Measurements from ENCODE around the gene ZNF888.
"Not testable (repeated sequence)": the region's sequence is repeated elsewhere in the genome, so short reads cannot be mapped to it uniquely, and the experiment has no call there.

The ZNF888 gene

GRCh38 chr19:52941941-52942385, 18.7 kb upstream of the ZNF888 start:
- peak; percentile 11 for DNase-seq (ENCODE audit: low read depth)

DNA sequence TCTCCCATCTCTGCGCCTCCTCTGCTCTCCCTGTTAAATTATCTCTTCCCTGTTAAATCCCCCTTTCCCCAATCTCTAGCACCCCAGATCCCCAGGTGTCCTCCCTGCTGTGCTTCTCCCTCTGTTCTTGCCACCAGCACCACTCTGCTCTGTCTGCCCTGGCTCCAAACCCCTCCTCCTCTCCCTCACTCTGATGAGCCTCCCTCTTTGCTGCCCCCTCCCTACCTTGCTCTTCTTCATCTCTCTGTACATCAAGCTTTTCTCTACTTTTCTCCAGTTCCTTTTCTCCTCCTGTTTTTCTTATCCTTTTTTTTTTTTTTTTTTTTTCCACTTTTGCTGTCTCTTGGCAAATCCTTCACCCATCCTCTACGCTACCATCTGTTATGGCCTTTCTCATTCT, 18.3 kb upstream of the ZNF888 start:
- DNase-seq (ENCODE audit: low read depth) = not testable (repeated sequence)

DNA sequence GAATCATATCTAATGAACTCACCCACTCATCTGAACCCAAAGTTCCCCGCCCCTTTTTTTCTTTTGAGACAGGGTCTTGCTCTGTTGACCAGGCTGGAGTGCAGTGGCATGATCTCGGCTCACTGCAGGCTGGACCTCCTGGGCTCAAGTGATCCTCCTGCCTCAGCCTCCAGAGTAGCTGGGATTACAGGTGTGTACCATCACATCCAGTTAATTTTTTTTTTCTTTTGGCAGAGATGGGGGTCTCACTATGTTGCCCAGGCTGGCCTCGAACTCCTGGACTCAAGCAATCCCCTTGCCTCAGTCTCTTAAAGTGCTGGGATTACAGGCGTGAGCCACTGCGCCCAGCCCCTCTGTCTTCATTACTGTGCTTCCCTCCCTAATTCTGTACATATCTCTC, 17.7 kb upstream of the ZNF888 start:
- not testable (repeated sequence) for DNase-seq (ENCODE audit: low read depth)

- no peak for DNase-seq (ENCODE audit: low read depth)
Measured at GRCh38 chr19:52938761-52939160, 15.5 kb upstream of the ZNF888 start.

GRCh38 chr19:52936954-52937325, 13.7 kb upstream of the ZNF888 start:
- no peak for DNase-seq (ENCODE audit: low read depth)

- DNase-seq (ENCODE audit: low read depth) = no peak
Measured at GRCh38 chr19:52936151-52936953, 13.1 kb upstream of the ZNF888 start.

DNA sequence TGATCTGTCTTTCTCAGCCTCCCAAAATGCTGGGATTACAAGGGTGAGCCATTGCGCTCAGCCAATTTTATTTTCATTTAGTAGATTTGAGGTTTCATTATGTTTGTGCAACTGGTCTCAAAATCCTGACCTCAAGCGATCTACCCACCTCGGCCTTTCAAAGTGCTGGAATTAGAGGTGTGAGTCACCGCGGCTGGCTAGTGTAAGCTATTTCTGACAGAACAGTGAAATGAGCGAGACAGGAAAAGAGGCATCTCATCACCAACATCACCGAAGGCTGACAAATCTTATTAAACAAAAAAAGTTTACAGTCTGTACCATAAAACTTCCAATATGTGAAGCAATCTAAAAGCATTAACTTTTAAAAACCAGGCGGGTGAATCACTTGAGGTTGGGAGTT, 12.2 kb upstream of the ZNF888 start:
- DNase-seq (ENCODE audit: low read depth) = no peak

DNA sequence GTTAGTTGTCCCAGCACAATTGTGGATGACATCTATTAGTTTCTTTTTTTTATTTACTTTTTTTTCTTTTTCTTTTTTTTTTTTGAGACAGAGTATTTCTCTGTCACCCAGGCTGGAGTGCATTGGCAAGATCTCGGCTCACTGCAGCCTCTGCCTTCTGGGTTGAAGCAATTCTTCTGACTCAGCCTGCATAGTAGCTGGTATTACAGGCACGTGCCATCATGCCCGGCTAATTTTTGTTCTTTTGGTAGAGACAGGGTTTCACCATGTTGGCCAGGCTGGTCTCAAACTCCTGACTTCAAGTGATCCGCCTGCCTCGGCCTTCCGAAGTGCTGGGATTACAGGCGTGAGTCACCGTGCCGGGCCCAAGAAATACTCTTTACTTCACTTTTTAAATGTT, 1.4 kb upstream of the ZNF888 start:
- DNase-seq (ENCODE audit: low read depth) = peak; percentile 54

DNA sequence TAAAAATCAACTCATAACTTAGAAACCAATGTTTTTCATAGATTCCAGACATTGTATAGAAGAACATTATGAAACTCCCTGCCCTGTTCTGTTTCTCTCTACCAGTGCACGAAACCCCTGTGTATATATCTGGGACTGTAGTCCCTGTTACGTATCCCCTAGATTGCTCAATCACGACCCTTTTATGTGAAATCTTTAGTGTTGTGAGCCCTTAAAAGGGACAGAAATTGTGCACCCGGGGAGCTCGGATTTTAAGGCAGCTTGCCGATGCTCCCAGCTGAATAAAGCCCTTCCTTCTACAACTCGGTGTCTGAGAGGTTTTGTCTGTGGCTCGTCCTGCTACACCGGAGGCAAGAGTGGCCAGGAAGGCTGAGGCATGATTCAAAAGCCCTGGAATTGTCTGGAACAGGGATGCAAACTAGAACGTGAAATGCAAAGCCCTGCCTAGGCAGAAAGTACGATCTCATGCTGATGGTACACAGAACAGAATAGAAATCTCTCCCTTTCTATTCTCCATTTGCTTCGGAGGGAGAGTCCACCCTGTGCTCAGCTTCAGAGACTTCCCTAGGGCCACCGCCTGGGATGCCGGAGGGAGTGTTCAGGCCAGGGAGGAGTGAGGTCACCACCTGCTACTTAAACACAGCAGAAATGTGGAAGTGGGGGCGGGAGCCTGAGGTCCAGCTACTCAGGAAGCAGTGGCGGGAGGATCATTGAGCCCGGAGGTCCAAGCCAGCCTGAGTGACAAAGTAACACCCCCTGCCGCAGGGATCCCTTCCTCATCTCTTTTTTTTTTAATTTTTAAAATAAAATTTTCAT, 758 bp upstream of the ZNF888 start:
- DNase-seq (ENCODE audit: low read depth) = peak; percentile 47

GRCh38 chr19:52917531-52917930, 5.7 kb downstream of the ZNF888 start:
- DNase-seq (ENCODE audit: low read depth) = no peak

DNA sequence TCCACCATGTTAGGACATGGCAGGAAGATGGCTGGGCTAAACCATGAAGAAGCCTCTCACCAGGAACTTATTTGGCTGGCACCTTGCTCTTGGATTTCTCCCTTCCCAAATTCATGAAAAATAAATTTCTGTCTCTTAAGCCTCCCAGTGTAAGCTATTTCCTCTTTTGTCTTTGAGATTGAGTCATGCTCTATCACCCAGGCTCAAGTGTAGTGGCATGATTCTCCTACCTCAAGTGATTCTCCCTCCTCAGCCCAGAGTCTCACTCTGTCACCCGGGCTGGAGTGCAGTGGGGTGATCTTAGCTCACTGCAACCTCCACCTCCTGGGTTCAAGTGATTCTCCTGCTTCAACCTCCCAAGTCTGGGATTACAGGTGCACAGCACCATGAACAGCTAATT, 12.6 kb downstream of the ZNF888 start:
- DNase-seq (ENCODE audit: low read depth) = no peak

- not testable (repeated sequence) for DNase-seq (ENCODE audit: low read depth)
Measured at GRCh38 chr19:52904052-52904780, 19.0 kb downstream of the ZNF888 start.

GRCh38 chr19:52901842-52902241, 21.4 kb downstream of the ZNF888 start:
- no peak for DNase-seq (ENCODE audit: low read depth)

- DNase-seq (ENCODE audit: low read depth) = not testable (repeated sequence)
Measured at GRCh38 chr19:52898596-52898995, 24.6 kb downstream of the ZNF888 start.

GRCh38 chr19:52898101-52898500, 25.1 kb downstream of the ZNF888 start:
- no peak for DNase-seq (ENCODE audit: low read depth)

DNA sequence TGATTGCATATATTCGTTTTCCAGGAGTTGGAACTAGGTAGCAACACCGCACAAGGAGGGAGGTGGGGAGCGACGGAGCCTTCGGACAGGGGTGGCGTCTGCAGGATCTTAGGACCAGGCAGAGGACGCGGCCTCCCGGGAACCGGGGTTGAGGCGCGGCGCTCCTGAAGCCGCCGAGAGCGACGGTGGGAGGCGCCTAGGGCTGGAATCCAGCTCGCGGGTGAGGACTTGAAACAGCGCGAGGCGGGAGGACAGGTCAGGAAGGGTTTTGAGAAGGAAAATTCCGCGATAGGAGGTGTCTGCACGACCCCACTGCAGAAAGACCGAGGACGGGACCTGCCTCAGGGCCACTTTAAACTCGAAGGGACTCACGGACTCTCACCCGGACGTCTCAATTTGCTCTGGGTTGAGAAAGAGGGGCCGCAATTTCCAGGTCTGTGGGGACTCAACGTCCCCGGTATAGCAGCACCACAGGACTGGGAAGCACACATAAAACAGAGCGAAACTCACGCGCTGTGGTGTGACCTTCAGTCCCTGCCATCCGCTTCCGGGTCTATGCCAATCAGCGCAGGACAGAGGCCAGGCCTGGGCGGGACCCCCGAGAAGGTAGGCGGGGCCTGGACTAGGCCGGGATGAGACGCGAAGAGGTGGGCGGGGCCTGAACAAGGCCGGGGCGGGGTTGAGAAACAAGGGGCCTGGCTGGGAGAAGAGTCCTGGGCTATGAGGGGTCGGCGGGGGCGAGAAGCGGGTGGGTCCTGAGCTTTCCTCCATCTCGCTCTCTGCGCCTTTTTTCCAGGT, 25.9 kb downstream of the ZNF888 start, which contains the start of gene ZNF320:
Gene ZNF320, minus strand, starts transcription at position 498 of the 798 bp plus-strand sequence. CDS start 7,380 bp downstream, outside the sequence.
- peak; percentile 93 for DNase-seq (ENCODE audit: low read depth)

GRCh38 chr19:52896431-52897137, 26.6 kb downstream of the ZNF888 start:
- DNase-seq (ENCODE audit: low read depth) = no peak

DNA sequence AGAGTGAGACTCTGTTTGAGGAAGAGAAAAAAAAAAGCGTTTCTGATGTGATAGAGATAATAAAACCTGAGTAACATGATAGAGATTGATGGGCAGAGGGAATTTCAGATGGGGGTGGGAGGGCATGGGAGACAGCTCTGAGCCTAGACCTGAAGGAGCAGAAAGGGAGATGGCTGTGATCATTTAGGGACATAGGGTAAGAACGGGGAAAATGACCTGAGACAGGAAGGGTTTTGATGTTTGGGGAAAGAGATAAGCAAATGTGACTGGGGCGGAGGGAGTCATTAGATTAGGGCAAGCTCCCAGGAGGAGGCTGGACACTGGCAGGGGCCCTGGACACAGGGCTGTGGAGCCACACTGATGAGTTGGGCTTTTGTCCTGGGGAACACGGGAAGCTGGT, 31.9 kb downstream of the ZNF888 start:
- DNase-seq (ENCODE audit: low read depth) = no peak

DNA sequence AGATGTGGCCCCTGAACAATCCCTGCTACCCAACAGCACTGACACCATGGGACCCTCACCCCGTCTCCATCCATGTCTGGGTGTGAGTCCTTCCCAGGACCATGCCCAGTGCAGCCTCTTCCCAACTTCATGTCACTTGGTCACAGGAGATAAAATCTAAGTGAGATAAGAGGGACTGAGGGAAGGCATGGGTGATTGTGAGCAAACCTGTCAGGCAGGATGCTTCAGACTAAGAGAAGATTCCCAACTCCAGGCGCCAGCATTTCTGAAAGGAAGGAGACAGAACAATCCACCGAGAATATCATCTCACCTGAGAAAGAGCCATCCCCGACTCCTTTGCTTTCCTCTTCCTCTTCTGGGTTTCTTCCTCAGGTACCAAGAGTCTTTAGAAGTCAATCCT, 33.3 kb downstream of the ZNF888 start:
- DNase-seq (ENCODE audit: low read depth) = no peak

GRCh38 chr19:52889076-52889475, 34.2 kb downstream of the ZNF888 start:
- DNase-seq (ENCODE audit: low read depth) = no peak

GRCh38 chr19:52880895-52881389, 42.3 kb downstream of the ZNF888 start:
- DNase-seq (ENCODE audit: low read depth) = no peak
